ENCODE results near the gene SEL1L.
"Not testable (repeated sequence)": the region's sequence is repeated elsewhere in the genome, so short reads cannot be mapped to it uniquely, and the experiment has no call there.

SEL1L gene

GRCh38 chr14:81517798-81518398 lies 15.8 kb downstream of the SEL1L start:
- DNase-seq (ENCODE audit: low spot score in 2 of 2), result no peak
- H3K4me3 ChIP-seq, result no peak overlapping the region
- no peaks in the 10 kb centered on the region; the same call in 1 of the 2 replicates for H3K36me3 ChIP-seq (replicated peaks)
- H3K27me3 ChIP-seq (ENCODE audit: low read depth), result no peaks in the 10 kb centered on the region
- no peaks in the 10 kb centered on the region for H3K9me3 ChIP-seq
- peaks cover 3% of the 10 kb centered on the region for H3K4me1 ChIP-seq
- in situ Hi-C loops (cut with MboI; ENCODE audit: low sequenced_read_pairs), result no loop called here

GRCh38 chr14:81516986-81517797 lies 16.5 kb downstream of the SEL1L start:
- in situ Hi-C loops (cut with MboI; ENCODE audit: low sequenced_read_pairs), result no loop called here
- Histone ChIP-seq H3K27me3 (ENCODE audit: low read depth) (no peaks in the 10 kb centered on the region), H3K9me3 (no peaks in the 10 kb centered on the region), H3K4me3 (no peak overlapping the region), H3K36me3 (replicated peaks) (no peaks in the 10 kb centered on the region), H3K4me1 (peaks cover 3% of the 10 kb centered on the region)
- no peak for DNase-seq (ENCODE audit: low spot score in 2 of 2)

- H3K27me3 ChIP-seq (ENCODE audit: low read depth); H3K36me3 ChIP-seq (replicated peaks); H3K9me3 ChIP-seq; in situ Hi-C loops (cut with MboI; ENCODE audit: low sequenced_read_pairs); DNase-seq (ENCODE audit: low spot score in 2 of 2); H3K4me3 ChIP-seq: not testable (repeated sequence)
- H3K4me1 ChIP-seq, result peaks cover 16% of the 10 kb centered on the region
Observed at GRCh38 chr14:81515927-81516326, 17.7 kb downstream of the SEL1L start.

- H3K4me3 ChIP-seq; H3K27me3 ChIP-seq (ENCODE audit: low read depth); H3K36me3 ChIP-seq (replicated peaks); in situ Hi-C loops (cut with MboI; ENCODE audit: low sequenced_read_pairs); DNase-seq (ENCODE audit: low spot score in 2 of 2); H3K9me3 ChIP-seq: not testable (repeated sequence)
- H3K4me1 ChIP-seq, result peaks cover 32% of the 10 kb centered on the region
Observed at GRCh38 chr14:81512826-81513225, 20.8 kb downstream of the SEL1L start.

GRCh38 chr14:81511111-81511904 lies 22.3 kb downstream of the SEL1L start:
- Histone ChIP-seq H3K9me3 (no peaks in the 10 kb centered on the region), H3K36me3 (replicated peaks) (no peaks in the 10 kb centered on the region), H3K27me3 (ENCODE audit: low read depth) (no peaks in the 10 kb centered on the region), H3K4me1 (peaks cover 32% of the 10 kb centered on the region), H3K4me3 (no peak overlapping the region)
- DNase-seq (ENCODE audit: low spot score in 2 of 2), result peak; percentile 34 to 85
- in situ Hi-C loops (cut with MboI; ENCODE audit: low sequenced_read_pairs), result no loop called here

GRCh38 chr14:81509838-81510452 lies 23.7 kb downstream of the SEL1L start:
- Histone ChIP-seq H3K9me3 (no peaks in the 10 kb centered on the region), H3K36me3 (replicated peaks) (0 out of 2 replicates have a peak, but pooled peaks cover 3% of the 10 kb centered on the region), H3K4me1 (peaks cover 32% of the 10 kb centered on the region), H3K27me3 (ENCODE audit: low read depth) (no peaks in the 10 kb centered on the region), H3K4me3 (no peak overlapping the region; the same call in 1 of the 2 replicates)
- DNase-seq (ENCODE audit: low spot score in 2 of 2), result peak; percentile 31 to 57
- in situ Hi-C loops (cut with MboI; ENCODE audit: low sequenced_read_pairs), result no loop called here

- Histone ChIP-seq H3K36me3 (replicated peaks) (0 out of 2 replicates have a peak, but pooled peaks cover 3% of the 10 kb centered on the region), H3K4me3 (no peak overlapping the region), H3K27me3 (ENCODE audit: low read depth) (no peaks in the 10 kb centered on the region), H3K9me3 (no peaks in the 10 kb centered on the region), H3K4me1 (peaks cover 32% of the 10 kb centered on the region)
- DNase-seq (ENCODE audit: low spot score in 2 of 2), result no peak
- in situ Hi-C loops (cut with MboI; ENCODE audit: low sequenced_read_pairs), result no loop called here
Observed at GRCh38 chr14:81509321-81509720, 24.3 kb downstream of the SEL1L start.

- Histone ChIP-seq H3K9me3 (no peaks in the 10 kb centered on the region), H3K36me3 (replicated peaks) (peaks cover 15% of the 10 kb centered on the region), H3K4me1 (peaks cover 22% of the 10 kb centered on the region), H3K4me3 (no peak overlapping the region), H3K27me3 (ENCODE audit: low read depth) (no peaks in the 10 kb centered on the region)
- in situ Hi-C loops (cut with MboI; ENCODE audit: low sequenced_read_pairs), result no loop called here
- DNase-seq (ENCODE audit: low spot score in 2 of 2), result no peak
Observed at GRCh38 chr14:81506487-81506886, 27.2 kb downstream of the SEL1L start.

GRCh38 chr14:81504864-81505263 lies 28.8 kb downstream of the SEL1L start:
- Histone ChIP-seq H3K9me3 (no peaks in the 10 kb centered on the region), H3K36me3 (replicated peaks) (peaks cover 22% of the 10 kb centered on the region), H3K4me3 (no peak overlapping the region), H3K4me1 (peaks cover 6% of the 10 kb centered on the region), H3K27me3 (ENCODE audit: low read depth) (no peaks in the 10 kb centered on the region)
- in situ Hi-C loops (cut with MboI; ENCODE audit: low sequenced_read_pairs), result no loop called here
- DNase-seq (ENCODE audit: low spot score in 2 of 2), result no peak

- Histone ChIP-seq H3K36me3 (replicated peaks) (peaks cover 13% of the 10 kb centered on the region), H3K9me3 (no peaks in the 10 kb centered on the region), H3K27me3 (ENCODE audit: low read depth) (no peaks in the 10 kb centered on the region), H3K4me1 (peaks cover 15% of the 10 kb centered on the region), H3K4me3 (no peak overlapping the region)
- in situ Hi-C loops (cut with MboI; ENCODE audit: low sequenced_read_pairs), result no loop called here
- no peak for DNase-seq (ENCODE audit: low spot score in 2 of 2)
Observed at GRCh38 chr14:81485781-81486180, 47.9 kb downstream of the SEL1L start.

GRCh38 chr14:81485372-81485771 lies 48.3 kb downstream of the SEL1L start:
- H3K4me1 ChIP-seq, result peaks cover 15% of the 10 kb centered on the region
- peaks cover 14% of the 10 kb centered on the region for H3K36me3 ChIP-seq (replicated peaks)
- in situ Hi-C loops (cut with MboI; ENCODE audit: low sequenced_read_pairs), result no loop called here

GRCh38 chr14:81484120-81484519 lies 49.5 kb downstream of the SEL1L start:
- peak; percentile 17 to 51 for DNase-seq (ENCODE audit: low spot score in 2 of 2)
- no peaks in the 10 kb centered on the region for H3K9me3 ChIP-seq
- peaks cover 15% of the 10 kb centered on the region for H3K4me1 ChIP-seq
- H3K27me3 ChIP-seq (ENCODE audit: low read depth), result no peaks in the 10 kb centered on the region
- in situ Hi-C loops (cut with MboI; ENCODE audit: low sequenced_read_pairs), result no loop called here
- peaks cover 14% of the 10 kb centered on the region for H3K36me3 ChIP-seq (replicated peaks)
- no peak overlapping the region for H3K4me3 ChIP-seq

More at GRCh38 chr14:81485372-81485771, 48.3 kb downstream of the SEL1L start:
- Histone ChIP-seq H3K27me3 (ENCODE audit: low read depth) (no peaks in the 10 kb centered on the region), H3K9me3 (no peaks in the 10 kb centered on the region), H3K4me3 (no peak overlapping the region)
- DNase-seq (ENCODE audit: low spot score in 2 of 2), result no peak

GRCh38 chr14:81480741-81481140 lies 52.9 kb downstream of the SEL1L start:
- DNase-seq (ENCODE audit: low spot score in 2 of 2), result no peak
- Histone ChIP-seq H3K4me3 (no peak overlapping the region), H3K4me1 (peaks cover 15% of the 10 kb centered on the region), H3K36me3 (replicated peaks) (peaks cover 33% of the 10 kb centered on the region), H3K9me3 (no peaks in the 10 kb centered on the region), H3K27me3 (ENCODE audit: low read depth) (no peaks in the 10 kb centered on the region)
- in situ Hi-C loops (cut with MboI; ENCODE audit: low sequenced_read_pairs), result no loop called here

Measured in HAP-1 (cell line).